Activated B cell treated with CpG ODN at 0.5 μM for 24 hours (primary cell): ENCODE measurements around the gene DUS1L. TPM values are rescaled to one million over a fixed set of nuclear protein-coding genes. Genes with fewer than 3 reads are reported as not detected.

Experiments
- ATAC-seq: fragments of 200-7000 bp; cut with Tn5 transposase; one replicate; pipeline ENCODE4 v1.10.0; 2021; ENCODE audit warnings: low read depth, mild to moderate bottlenecking, moderate library complexity
- CTCF ChIA-PET: fragments of 350-600 bp; sonication (Branson Sonifier 250); formaldehyde crosslinking; loops from one replicate; lab custom pipeline; 2021; ENCODE audit warnings: antibody characterized with exemption; lab: Charles Lee
- POLR2A ChIA-PET: fragments of 350-600 bp; sonication (Branson Sonifier 250); formaldehyde crosslinking; loops from one replicate; lab custom pipeline; 2021; ENCODE audit warnings: antibody characterized with exemption; lab: Charles Lee
- DNase-seq: peaks from one replicate; pipeline ENCODE4 v3.0.0; 2022
- H3K27ac Mint-ChIP-seq: one replicate; pipeline ENCODE4 v1.8.0; 2020; ENCODE audit warnings: mixed read lengths
- H3K27me3 Mint-ChIP-seq: one replicate; pipeline ENCODE4 v1.8.0; 2021; ENCODE audit warnings: mixed read lengths
- H3K36me3 Mint-ChIP-seq: one replicate; pipeline ENCODE4 v1.8.0; 2021; ENCODE audit warnings: low read depth, mixed read lengths
- H3K4me1 Mint-ChIP-seq: one replicate; pipeline ENCODE4 v1.8.0; 2021; ENCODE audit warnings: mixed read lengths
- H3K4me3 Mint-ChIP-seq: one replicate; pipeline ENCODE4 v1.8.0; 2020; ENCODE audit warnings: mild to moderate bottlenecking, mixed read lengths
- H3K9me3 Mint-ChIP-seq: one replicate; pipeline ENCODE4 v1.8.0; 2020; ENCODE audit warnings: mixed read lengths
- CTCF ChIP-seq: fragments of 200-600 bp; IDR thresholded peaks from one replicate; pipeline ENCODE4 v1.8.0; 2022; ENCODE audit warnings: antibody characterized with exemption, mild to moderate bottlenecking
- intact Hi-C: fragments of 100-400 bp; cut with micrococcal nuclease; formaldehyde crosslinking; loops from one replicate; pipeline ENCODE4 v1.15.1; 2024
- total RNA-seq: library from RNA; stranded (reverse); gene quantifications from 2 replicates; pipeline ENCODE4 v1.2.3, GENCODE V29; 2022

DUS1L gene
- total RNA-seq, 1 donor from 2014 or later: 134 TPM

- ATAC-seq (no peak), DNase-seq (no peak)
- no peaks in the 10 kb centered on the region for H3K9me3 Mint-ChIP-seq
- H3K4me3 Mint-ChIP-seq: no peak overlapping the region
- H3K36me3 Mint-ChIP-seq: no peaks in the 10 kb centered on the region
- no peak for TF ChIP-seq CTCF
- peaks cover 3% of the 10 kb centered on the region for H3K27me3 Mint-ChIP-seq
- ChIA-PET CTCF (no interaction called here), POLR2A (no interaction called here)
- intact Hi-C loops: no loop called here
- no peaks in the 10 kb centered on the region for H3K4me1 Mint-ChIP-seq
- H3K27ac Mint-ChIP-seq: no peak overlapping the region
These were observed 7.2 kb upstream of the DUS1L start for GRCh38 chr17:82072827-82073226.

GRCh38 chr17:82070611-82071010 is 5.0 kb upstream of the DUS1L start:
- Mint-ChIP-seq H3K4me3 (no peak overlapping the region), H3K27me3 (peaks cover 3% of the 10 kb centered on the region), H3K9me3 (no peaks in the 10 kb centered on the region), H3K36me3 (no peaks in the 10 kb centered on the region), H3K4me1 (peaks cover 6% of the 10 kb centered on the region), H3K27ac (no peak overlapping the region)
- POLR2A ChIA-PET: interaction anchor here (1.2 kb wide), 1 partner anchor 33 kb away, joined by 4 read pairs; the partner anchor contains the start of gene DCXR
- TF ChIP-seq CTCF: no peak
- DNase-seq (no peak), ATAC-seq (no peak)
- CTCF ChIA-PET: no interaction called here
- intact Hi-C loops: no loop called here

- DNase-seq: no peak
These were observed 389 bp downstream of the DUS1L start for GRCh38 chr17:82065193-82065637.

GRCh38 chr17:82064433-82065192 is 991 bp downstream of the DUS1L start:
- peak overlapping the region; percentile 72 for H3K4me3 Mint-ChIP-seq
- POLR2A ChIA-PET: interaction anchor here (0.8 to 3.2 kb wide), 7 partner anchors 10 to 381 kb away, joined by 5 to 14 read pairs (median 7); partner anchors contain the start of genes ARL16, DCXR, FASN and HGS
- peaks cover 15% of the 10 kb centered on the region for H3K4me1 Mint-ChIP-seq
- no peaks in the 10 kb centered on the region for H3K9me3 Mint-ChIP-seq
- peaks cover 20% of the 10 kb centered on the region for H3K36me3 Mint-ChIP-seq
- CTCF ChIA-PET: no interaction called here
- no peak overlapping the region for H3K27ac Mint-ChIP-seq
- ATAC-seq: no peak
- H3K27me3 Mint-ChIP-seq: no peaks in the 10 kb centered on the region
- intact Hi-C loops: loop anchor here (1.0 to 2.0 kb wide), 3 partner anchors 13 to 34 kb away; partner anchors contain the start of genes DCXR, FASN, GPS1 and RFNG
- DNase-seq: no peak
- TF ChIP-seq CTCF: no peak

More at GRCh38 chr17:82065193-82065637, 389 bp downstream of the DUS1L start:
- ATAC-seq: peak; percentile 47
- intact Hi-C loops: loop anchor here (1.0 to 2.0 kb wide), 3 partner anchors 14 to 33 kb away; partner anchors contain the start of genes DCXR, FASN, GPS1 and RFNG
- no peak for TF ChIP-seq CTCF
- Mint-ChIP-seq H3K4me3 (peak overlapping the region; percentile 72), H3K27ac (no peak overlapping the region), H3K9me3 (no peaks in the 10 kb centered on the region), H3K36me3 (peaks cover 14% of the 10 kb centered on the region), H3K27me3 (no peaks in the 10 kb centered on the region), H3K4me1 (peaks cover 15% of the 10 kb centered on the region)
- ChIA-PET CTCF (no interaction called here), POLR2A (interaction anchor here (0.8 to 3.2 kb wide), 8 partner anchors 10 to 382 kb away, joined by 4 to 14 read pairs (median 7); partner anchors contain the start of genes ARL16, DCXR, FASN and HGS)
